Measurements from ENCODE around the gene CLOCK.

CLOCK gene

GRCh38 chr4:55410431-55410830 is 136.3 kb downstream of the CLOCK start:
- DNase-seq: no peak

GRCh38 chr4:55409468-55410171 is 137.1 kb downstream of the CLOCK start:
- DNase-seq: no peak

GRCh38 chr4:55407764-55408163 is 138.9 kb downstream of the CLOCK start:
- no peak for DNase-seq

- DNase-seq: no peak
Measured at GRCh38 chr4:55407119-55407518, 139.6 kb downstream of the CLOCK start.

DNA sequence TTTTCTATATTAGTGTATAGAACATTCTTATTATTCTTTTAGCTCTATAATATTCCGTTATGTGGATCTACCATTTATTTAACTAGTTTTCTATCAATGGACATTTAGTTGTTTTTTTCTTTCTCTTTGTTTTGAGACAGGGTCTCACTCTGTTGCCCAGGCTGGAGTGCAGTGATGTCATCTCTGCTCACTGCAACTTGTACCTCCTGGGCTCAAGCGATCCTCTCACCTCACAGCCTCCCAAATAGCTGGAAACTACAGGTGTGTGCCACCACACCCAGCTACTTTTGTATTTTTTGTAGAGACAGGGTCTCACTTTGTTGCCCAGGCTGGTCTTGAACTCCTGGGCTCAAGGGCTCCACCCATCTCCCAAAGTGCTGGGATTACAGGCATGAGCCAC is 140.2 kb downstream of the CLOCK start:
- no peak for DNase-seq

- no peak for DNase-seq
Measured at GRCh38 chr4:55405073-55405472, 141.6 kb downstream of the CLOCK start.

DNA sequence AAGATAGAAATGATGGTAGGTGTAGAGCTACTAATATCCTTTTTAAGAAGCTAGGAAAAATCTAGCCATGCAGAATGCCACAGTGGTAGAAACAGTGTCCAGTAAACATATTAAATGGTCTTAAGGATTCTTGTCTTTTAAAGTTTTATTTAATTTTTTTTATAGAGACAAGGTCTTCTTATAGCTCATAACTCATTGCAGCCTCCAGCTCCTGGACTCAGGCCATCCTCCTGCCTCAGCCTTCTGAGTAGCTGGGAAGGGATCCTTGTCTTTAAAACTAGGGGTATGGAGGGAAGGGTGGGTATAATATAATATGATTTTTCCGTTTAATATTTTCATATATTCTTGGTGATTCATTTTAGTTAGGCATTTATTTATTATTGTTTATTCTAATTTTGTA is 147.1 kb downstream of the CLOCK start:
- DNase-seq: no peak

GRCh38 chr4:55398966-55399365 is 147.7 kb downstream of the CLOCK start:
- DNase-seq: no peak

DNA sequence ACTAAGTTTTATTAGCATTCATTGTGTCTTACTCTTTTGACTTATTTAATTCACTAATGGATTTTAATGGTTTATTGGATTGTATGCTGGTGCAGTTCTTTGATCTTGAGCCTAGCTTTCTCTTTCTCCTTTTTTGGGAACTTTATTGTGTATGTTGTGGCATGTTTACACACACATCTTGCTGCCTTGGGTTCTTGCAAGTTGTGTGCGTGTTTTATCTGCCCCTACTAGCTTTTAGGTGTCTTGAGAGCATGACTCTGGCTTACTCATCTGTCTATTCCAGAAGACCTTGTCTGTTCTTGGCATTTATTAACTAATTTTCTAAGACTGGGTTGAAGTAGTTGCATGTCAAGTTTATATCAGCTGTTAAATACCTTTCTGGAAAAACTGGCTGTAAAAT is 148.2 kb downstream of the CLOCK start:
- no peak for DNase-seq

GRCh38 chr4:55397520-55398321 is 149.0 kb downstream of the CLOCK start:
- no peak for DNase-seq

- DNase-seq: no peak
Measured at GRCh38 chr4:55397126-55397436, 149.6 kb downstream of the CLOCK start.

GRCh38 chr4:55396308-55397125 is 150.2 kb downstream of the CLOCK start:
- DNase-seq: peak in 3 of 4 experiments; percentile 2 to 18 (median 7)

GRCh38 chr4:55395529-55396307 is 151.0 kb downstream of the CLOCK start, which contains the start of gene TMEM165:
TSS of gene TMEM165 (plus strand) at chr4:55395957. CDS start at chr4:55396190, 233 bp downstream.
- peak; percentile 67 to 84 (median 71) for DNase-seq

DNA sequence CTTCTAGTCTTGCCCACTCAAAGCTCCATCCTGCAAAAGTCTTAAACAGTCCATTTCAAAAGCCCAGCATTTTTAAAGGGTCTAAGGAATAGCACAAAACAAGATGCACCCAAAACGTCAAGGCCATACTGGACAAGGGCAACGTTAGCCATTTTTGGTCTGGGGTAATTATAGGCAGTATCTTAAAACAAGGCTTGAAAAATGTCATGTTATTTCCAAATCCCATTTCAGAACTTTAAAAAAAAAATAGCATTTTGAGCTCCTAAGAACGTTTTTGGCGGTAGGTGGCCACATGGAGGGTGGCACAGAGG is 151.5 kb downstream of the CLOCK start:
- DNase-seq: no peak

- no peak for DNase-seq
Measured at GRCh38 chr4:55393461-55394320, 153.0 kb downstream of the CLOCK start.

DNA sequence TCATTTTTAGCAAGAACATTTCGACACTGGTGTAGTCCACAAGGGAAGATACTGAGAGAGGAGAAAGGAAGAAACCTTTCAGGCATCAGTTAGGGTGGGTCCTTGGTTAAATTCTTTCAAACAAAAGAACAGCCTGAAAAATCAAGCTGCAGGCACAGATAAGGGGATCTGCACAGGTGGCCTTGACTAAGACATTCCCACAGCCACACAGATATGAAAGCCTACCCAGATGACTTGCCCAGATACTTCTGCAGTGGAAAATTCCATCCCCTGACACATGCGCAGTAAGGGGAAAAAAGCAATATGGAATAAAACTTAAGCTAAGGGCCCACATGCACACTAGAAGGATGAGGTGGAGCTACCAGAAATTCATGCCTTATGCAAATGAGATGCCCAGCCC is 159.9 kb downstream of the CLOCK start:
- DNase-seq: no peak

DNA sequence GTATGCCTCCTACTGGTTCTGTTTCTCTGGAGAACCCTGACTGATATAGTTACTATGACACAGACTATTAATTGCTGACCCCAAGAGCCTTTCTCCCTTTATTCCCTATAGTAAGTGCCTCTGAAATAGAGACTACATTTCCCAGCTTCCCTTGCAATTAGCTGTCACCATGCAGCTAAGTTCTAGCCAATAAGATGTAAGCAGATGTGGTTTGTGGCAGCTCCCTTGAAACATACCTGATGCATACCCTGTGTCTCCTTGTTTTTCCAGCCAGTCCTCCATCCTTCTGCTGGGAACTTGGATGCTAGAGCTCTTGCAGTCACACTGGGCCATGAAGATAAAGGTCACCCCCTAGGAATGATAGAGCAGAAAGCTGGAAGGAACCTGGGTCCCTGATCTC is 160.6 kb downstream of the CLOCK start:
- no peak for DNase-seq

- DNase-seq: no peak
Measured at GRCh38 chr4:55385201-55385649, 161.5 kb downstream of the CLOCK start.

- DNase-seq: no peak
Measured at GRCh38 chr4:55382488-55383003, 164.2 kb downstream of the CLOCK start.

DNA sequence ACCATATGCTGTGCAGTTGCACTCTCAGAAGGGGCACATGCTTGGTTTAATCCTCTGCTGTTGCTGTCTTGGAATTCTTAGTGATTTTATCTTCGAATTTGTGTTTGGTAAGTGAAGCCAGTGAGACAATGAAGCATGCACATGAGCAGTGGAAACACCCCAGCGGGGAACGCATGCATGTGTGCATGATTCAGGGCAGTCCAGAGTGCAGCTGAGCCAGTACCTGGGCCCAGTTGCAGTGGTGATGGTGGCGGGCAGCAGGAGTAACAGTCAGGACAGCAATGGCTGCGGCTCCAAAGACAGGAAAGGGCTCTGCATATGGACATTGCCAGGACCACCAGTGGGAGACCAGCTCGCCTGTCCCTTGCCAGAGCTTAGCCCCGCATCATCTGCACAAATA is 165.2 kb downstream of the CLOCK start:
- no peak for DNase-seq

- no peak for DNase-seq
Measured at GRCh38 chr4:55380576-55380975, 166.1 kb downstream of the CLOCK start.
